Measurements from ENCODE around the gene HOXD1. TPM values are rescaled to one million over a fixed set of nuclear protein-coding genes. Genes with fewer than 3 reads are reported as not detected.

Gene HOXD1
- total and polyA plus RNA-seq, 2 of the 4 experiments (the other 2 are of a cell fraction) = not detected

DNA sequence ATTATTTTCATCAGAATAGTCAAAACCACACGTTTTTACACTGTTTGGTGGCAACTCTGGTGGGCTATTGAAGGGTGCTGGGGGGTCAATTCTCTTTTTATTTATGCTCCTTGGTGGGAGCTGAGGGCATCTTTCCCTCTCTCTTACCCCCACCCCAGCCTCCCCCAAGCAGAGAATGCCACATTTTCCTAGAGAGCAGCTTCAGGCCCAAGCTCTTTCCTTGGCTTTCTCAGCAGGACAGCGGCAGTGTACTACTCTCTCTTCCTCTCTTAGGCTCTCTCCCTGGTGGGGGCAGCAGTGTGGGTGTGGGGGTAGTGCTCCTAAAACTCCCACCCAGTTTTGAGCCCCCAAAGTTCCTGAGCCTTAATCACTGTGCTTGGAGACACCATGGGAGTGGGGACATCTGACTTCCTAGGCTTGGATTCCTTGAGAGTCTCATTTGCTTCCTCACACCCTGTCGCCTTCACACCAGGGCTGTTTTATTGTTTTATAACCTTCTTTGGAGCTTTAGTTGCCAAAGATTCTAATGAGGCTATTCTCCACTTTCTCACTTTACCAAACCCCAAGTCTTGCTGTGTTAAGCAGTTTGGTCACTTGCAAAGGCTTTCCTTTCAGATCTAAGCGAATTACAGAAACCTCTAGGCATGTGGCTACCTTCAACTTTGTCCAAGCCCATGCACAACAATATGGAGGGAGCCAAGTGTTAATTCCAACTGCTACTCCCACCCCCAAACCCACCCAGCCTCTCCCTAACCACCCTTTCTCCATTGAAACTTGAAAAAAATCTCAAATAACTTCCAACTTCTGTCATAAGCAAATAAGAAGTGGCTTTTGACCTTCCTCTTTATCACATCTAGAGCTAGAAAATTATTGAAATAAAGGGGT, 43.1 kb upstream of the HOXD1 start:
- POLR2A ChIA-PET (ENCODE audit: unreplicated experiment) = no interaction called here
- 0% methylated on average over 1 of the region's 4 CpGs; no CpG with 5 or more reads in 1 of the 2 experiments for WGBS, 2 experiments (ENCODE audit: extremely low coverage in 2 of 2, insufficient read length in 1 of 2)

More for the DNA sequence above, 43.1 kb upstream of the HOXD1 start:
- H3K4me3 ChIP-seq (ENCODE audit: insufficient read depth, low read depth, low read length) = no peak overlapping the region
- no peaks in the 10 kb centered on the region for H3K79me1 ChIP-seq (ENCODE audit: low read depth in 1 of 2, low read length in 2 of 2)
- BruUV-seq (replicated peaks) = no TSS peak
- CTCF ChIA-PET = interaction anchor here (0.5 to 1.8 kb wide), 3 partner anchors 299 to 442 kb away, joined by 3 to 7 read pairs (median 3); no protein-coding TSS in a partner anchor
- no peak overlapping the region for H4K91ac ChIP-seq (ENCODE audit: insufficient read depth, low read depth, low read length)
- H2BK20ac ChIP-seq (ENCODE audit: low read depth, low read length) = no peak overlapping the region
- no peak overlapping the region for H3K23ac ChIP-seq (ENCODE audit: low read depth, low read length)
- no peak for TF ChIP-seq BHLHE40 (IDR thresholded peaks at IDR 0.05; ENCODE audit: low read depth, low read length)
- no peak for TF ChIP-seq NFE2L2 (IDR thresholded peaks at IDR 0.05; ENCODE audit: low read depth, low read length)
- no peak for TF ChIP-seq CEBPB (IDR thresholded peaks at IDR 0.05; ENCODE audit: low read depth, low read length)
- no peak for TF ChIP-seq RFX5 (IDR thresholded peaks at IDR 0.05; ENCODE audit: low read depth, low read length)
- TF ChIP-seq RCOR1 (IDR thresholded peaks at IDR 0.05; ENCODE audit: insufficient replicate concordance, low read length) = no peak
- no peak for TF ChIP-seq CHD1 (IDR thresholded peaks at IDR 0.05; ENCODE audit: low read depth, low read length)
- TF ChIP-seq POLR2A (IDR thresholded peaks at IDR 0.05; ENCODE audit: low read depth, low read length) = no peak
- no peak for TF ChIP-seq MAFK (IDR thresholded peaks at IDR 0.05; ENCODE audit: low read depth, low read length)
- TF ChIP-seq, protein P1, sequence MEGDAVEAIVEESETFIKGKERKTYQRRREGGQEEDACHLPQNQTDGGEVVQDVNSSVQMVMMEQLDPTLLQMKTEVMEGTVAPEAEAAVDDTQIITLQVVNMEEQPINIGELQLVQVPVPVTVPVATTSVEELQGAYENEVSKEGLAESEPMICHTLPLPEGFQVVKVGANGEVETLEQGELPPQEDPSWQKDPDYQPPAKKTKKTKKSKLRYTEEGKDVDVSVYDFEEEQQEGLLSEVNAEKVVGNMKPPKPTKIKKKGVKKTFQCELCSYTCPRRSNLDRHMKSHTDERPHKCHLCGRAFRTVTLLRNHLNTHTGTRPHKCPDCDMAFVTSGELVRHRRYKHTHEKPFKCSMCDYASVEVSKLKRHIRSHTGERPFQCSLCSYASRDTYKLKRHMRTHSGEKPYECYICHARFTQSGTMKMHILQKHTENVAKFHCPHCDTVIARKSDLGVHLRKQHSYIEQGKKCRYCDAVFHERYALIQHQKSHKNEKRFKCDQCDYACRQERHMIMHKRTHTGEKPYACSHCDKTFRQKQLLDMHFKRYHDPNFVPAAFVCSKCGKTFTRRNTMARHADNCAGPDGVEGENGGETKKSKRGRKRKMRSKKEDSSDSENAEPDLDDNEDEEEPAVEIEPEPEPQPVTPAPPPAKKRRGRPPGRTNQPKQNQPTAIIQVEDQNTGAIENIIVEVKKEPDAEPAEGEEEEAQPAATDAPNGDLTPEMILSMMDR (conservative IDR thresholded peaks at IDR 0.05; ENCODE audit: low read depth, low read length) = no peak
- TF ChIP-seq RAD21 (IDR thresholded peaks at IDR 0.05; ENCODE audit: low read length) = no peak
- TF ChIP-seq MAZ (IDR thresholded peaks at IDR 0.05; ENCODE audit: borderline replicate concordance, low read depth, low read length) = no peak
- no peak for TF ChIP-seq MXI1 (IDR thresholded peaks at IDR 0.05; ENCODE audit: borderline replicate concordance, low read depth, low read length)
- TF ChIP-seq, protein P2, sequence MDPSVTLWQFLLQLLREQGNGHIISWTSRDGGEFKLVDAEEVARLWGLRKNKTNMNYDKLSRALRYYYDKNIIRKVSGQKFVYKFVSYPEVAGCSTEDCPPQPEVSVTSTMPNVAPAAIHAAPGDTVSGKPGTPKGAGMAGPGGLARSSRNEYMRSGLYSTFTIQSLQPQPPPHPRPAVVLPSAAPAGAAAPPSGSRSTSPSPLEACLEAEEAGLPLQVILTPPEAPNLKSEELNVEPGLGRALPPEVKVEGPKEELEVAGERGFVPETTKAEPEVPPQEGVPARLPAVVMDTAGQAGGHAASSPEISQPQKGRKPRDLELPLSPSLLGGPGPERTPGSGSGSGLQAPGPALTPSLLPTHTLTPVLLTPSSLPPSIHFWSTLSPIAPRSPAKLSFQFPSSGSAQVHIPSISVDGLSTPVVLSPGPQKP (IDR thresholded peaks at IDR 0.05; ENCODE audit: borderline replicate concordance, low read depth, low read length) = no peak
- TF ChIP-seq SMC3 (IDR thresholded peaks at IDR 0.05; ENCODE audit: low read depth, low read length) = no peak
- TF ChIP-seq FOS (IDR thresholded peaks at IDR 0.05; ENCODE audit: low read depth, low read length) = no peak
- no peak overlapping the region for H4K8ac ChIP-seq (ENCODE audit: low read depth in 2 of 2, low read length in 2 of 2)
- H3K9me3 ChIP-seq (ENCODE audit: control insufficient read depth, insufficient read depth, low read length) = peaks cover 3% of the 10 kb centered on the region; the same call in 1 of the 2 replicates
- no peak overlapping the region for H2BK15ac ChIP-seq (ENCODE audit: low read depth, low read length)
- no peak overlapping the region for H4K5ac ChIP-seq (ENCODE audit: low read depth, low read length)
- no peak overlapping the region for H3K4ac ChIP-seq (ENCODE audit: low read depth, low read length)
- H2AK5ac ChIP-seq (ENCODE audit: low read depth, low read length) = no peak overlapping the region
- in situ Hi-C loops (cut with MboI; ENCODE audit: low sequenced_read_pairs) = no loop called here
- H3K36me3 ChIP-seq (ENCODE audit: control insufficient read depth, insufficient read depth, low read length) = no peaks in the 10 kb centered on the region
- H4K20me1 ChIP-seq (ENCODE audit: insufficient read depth, low read length) = no peaks in the 10 kb centered on the region
- H2BK120ac ChIP-seq (ENCODE audit: low read depth, low read length) = no peak overlapping the region
- H3K4me2 ChIP-seq (ENCODE audit: low read depth, low read length) = no peak overlapping the region
- no peak overlapping the region for H3K14ac ChIP-seq (replicated peaks; ENCODE audit: low read depth, low read length)
- H3K56ac ChIP-seq (ENCODE audit: extremely low read depth, insufficient read depth, low read length) = no peak overlapping the region
- H2AK9ac ChIP-seq (replicated peaks; ENCODE audit: low read depth, low read length, poor library complexity) = no peak overlapping the region
- no peak overlapping the region for H2AFZ ChIP-seq (replicated peaks; ENCODE audit: low read length, poor library complexity)
- DNase-seq = no peak
- no peak overlapping the region for H3K27ac ChIP-seq (ENCODE audit: insufficient read depth, low read length)
- no peak overlapping the region for H3K9ac ChIP-seq (ENCODE audit: low read depth, low read length)
- H3K4me1 ChIP-seq (ENCODE audit: control insufficient read depth, insufficient read depth, low read length) = no peaks in the 10 kb centered on the region
- no peak overlapping the region for H2BK5ac ChIP-seq (ENCODE audit: low read depth, low read length, poor library complexity, severe bottlenecking)
- no peaks in the 10 kb centered on the region for H3K9me1 ChIP-seq (ENCODE audit: insufficient read depth, low read length)
- intact Hi-C loops (cut with micrococcal nuclease) = no loop called here
- dilution Hi-C loops (cut with HindIII; ENCODE audit: low sequenced_read_pairs, unreplicated experiment) = no loop called here
- no peak overlapping the region for H3K18ac ChIP-seq (ENCODE audit: low read depth, low read length)
- no peak for ATAC-seq (ENCODE audit: low read depth)
- peaks cover 68% of the 10 kb centered on the region for H3K27me3 ChIP-seq (ENCODE audit: control insufficient read depth, insufficient read depth, low read length)

Data from IMR-90 (cell line).